CD14-positive monocyte (primary cell): ENCODE data around the gene GRIP1. TPM values are rescaled to one million over a fixed set of nuclear protein-coding genes. Genes with fewer than 3 reads are reported as not detected.

Experiments used
- DNase-seq, 3 donors: peaks; one replicate each; pipeline ENCODE4 v3.0.0-alpha.2; 2011 to 2022
- H2AFZ ChIP-seq: 2 replicates; pipeline ENCODE4 v1.6.0; 2012; ENCODE audit warnings: mild to moderate bottlenecking, low read depth, low read length, inconsistent platforms; ENCODE audit not compliant: insufficient read depth, poor library complexity, severe bottlenecking
- H3K27ac ChIP-seq, 2 donors: 1 replicate in 1 of 2; 2 replicates in 1 of 2; pipeline ENCODE4 v1.5.1; 2012 to 2013; ENCODE audit warnings: low read length in 2 of 2, control low read depth in 1 of 2, inconsistent platforms in 1 of 2, low read depth in 1 of 2, mild to moderate bottlenecking in 1 of 2
- H3K27me3 ChIP-seq, 2 donors: one replicate each; pipeline versions ENCODE4 v1.6.0 to v1.6.1; 2011 to 2013; ENCODE audit warnings: low read length in 2 of 2; ENCODE audit not compliant: control insufficient read depth in 2 of 2, insufficient read depth in 2 of 2
- H3K36me3 ChIP-seq, 2 donors: replicated peaks in 1 of 2; 1 replicate in 1 of 2; 2 replicates in 1 of 2; pipeline versions ENCODE4 v1.5.1 to v1.6.1; 2012 to 2013; ENCODE audit warnings: low read length in 2 of 2, control low read depth in 1 of 2, inconsistent platforms in 1 of 2, mild to moderate bottlenecking in 1 of 2; ENCODE audit not compliant: insufficient read depth in 2 of 2, control insufficient read depth in 1 of 2
- H3K4me1 ChIP-seq, 2 donors: 1 replicate in 1 of 2; 2 replicates in 1 of 2; pipeline versions ENCODE4 v1.5.1 to v1.6.1; 2012 to 2013; ENCODE audit warnings: low read length in 2 of 2, control low read depth in 1 of 2, inconsistent platforms in 1 of 2, mild to moderate bottlenecking in 1 of 2, moderate library complexity in 1 of 2; ENCODE audit not compliant: insufficient read depth in 2 of 2, control insufficient read depth in 1 of 2
- H3K4me2 ChIP-seq: replicated peaks from 2 replicates; pipeline ENCODE3; 2012; ENCODE audit warnings: low read length, moderate library complexity, mild to moderate bottlenecking; ENCODE audit not compliant: poor library complexity, severe bottlenecking; ENCODE audit errors: extremely low read depth
- H3K4me3 ChIP-seq, 3 experiments: fragments of 200-600 bp in 1 of 3; sonication (generic) in 1 of 3; replicated peaks in 1 of 3; 1 replicate in 2 of 3; 2 replicates in 1 of 3; pipeline ENCODE4 v1.5.1; 2011 to 2013; ENCODE audit warnings: low read length in 3 of 3, mild to moderate bottlenecking in 3 of 3, control low read depth in 2 of 3, low read depth in 2 of 3, inconsistent platforms in 1 of 3, moderate library complexity in 1 of 3
- H3K79me2 ChIP-seq: 2 replicates; pipeline ENCODE4 v1.6.0; 2012; ENCODE audit warnings: mild to moderate bottlenecking, control low read depth, inconsistent platforms, low read length, moderate library complexity; ENCODE audit not compliant: insufficient read depth
- H3K9ac ChIP-seq: 2 replicates; pipeline ENCODE4 v1.6.0; 2017; ENCODE audit warnings: low read length, mild to moderate bottlenecking; ENCODE audit not compliant: insufficient read depth, poor library complexity, severe bottlenecking
- H3K9me3 ChIP-seq, 2 donors: replicated peaks in 1 of 2; 1 replicate in 1 of 2; 2 replicates in 1 of 2; pipeline versions ENCODE4 v1.5.1 to v1.6.1; 2012 to 2013; ENCODE audit warnings: low read length in 2 of 2, control low read depth in 1 of 2; ENCODE audit not compliant: control insufficient read depth in 1 of 2, insufficient read depth in 1 of 2
- H4K20me1 ChIP-seq: 2 replicates; pipeline ENCODE4 v1.6.0; 2012; ENCODE audit warnings: mild to moderate bottlenecking, low read length, control low read depth, moderate library complexity; ENCODE audit not compliant: insufficient read depth
- H3K27ac Mint-ChIP-seq, 7 donors: one replicate each; pipeline ENCODE4 v1.8.0; 2020; ENCODE audit warnings: mild to moderate bottlenecking in 7 of 7, mixed read lengths in 7 of 7, moderate library complexity in 6 of 7, inconsistent platforms in 2 of 7
- H3K27me3 Mint-ChIP-seq, 3 donors: one replicate each; pipeline ENCODE4 v1.8.0; 2021 to 2022; ENCODE audit warnings: low read depth in 3 of 3, mild to moderate bottlenecking in 3 of 3, mixed read lengths in 3 of 3, moderate library complexity in 3 of 3, inconsistent platforms in 1 of 3
- H3K36me3 Mint-ChIP-seq, 2 donors: one replicate each; pipeline ENCODE4 v1.8.0; 2020; ENCODE audit warnings: mixed read lengths in 2 of 2, inconsistent platforms in 1 of 2, mild to moderate bottlenecking in 1 of 2
- H3K4me1 Mint-ChIP-seq: one replicate; pipeline ENCODE4 v1.8.0; 2020; ENCODE audit warnings: mild to moderate bottlenecking, mixed read lengths
- H3K4me3 Mint-ChIP-seq, 2 donors: one replicate each; pipeline ENCODE4 v1.8.0; 2020; ENCODE audit warnings: mild to moderate bottlenecking in 2 of 2, mixed read lengths in 2 of 2, moderate library complexity in 1 of 2
- H3K9me3 Mint-ChIP-seq, 7 donors: one replicate each; pipeline ENCODE4 v1.8.0; 2020 to 2022; ENCODE audit warnings: mixed read lengths in 7 of 7, mild to moderate bottlenecking in 6 of 7, moderate library complexity in 6 of 7, inconsistent platforms in 2 of 7
- WGBS: methylation state at CpG from one replicate; pipeline ENCODE4 v1.1.5; 2013; ENCODE audit warnings: missing lambda C conversion rate; ENCODE audit not compliant: insufficient coverage; 5-methylcytosine and 5-hydroxymethylcytosine counted together
- intact Hi-C, 2 donors: fragments of 100-400 bp; cut with micrococcal nuclease; formaldehyde crosslinking; loops; one replicate each; pipeline versions ENCODE4 v1.15.0 to v1.15.1; 2023
- polyA plus RNA-seq, 3 donors: library from polyadenylated mRNA; depleted of rRNA in 1 of 3; unstranded in 2 of 3; stranded (reverse) in 1 of 3; fragments of 300-500 nt in 2 of 3; fragments of >200 nt in 1 of 3; fragmentation: Illumina TruSeq in 2 of 3; gene quantifications; 1 replicate in 2 of 3; 2 replicates in 1 of 3; pipeline ENCODE4 v1.2.3, GENCODE V29; 2012 to 2021
- TF ChIP-seq, protein P1 (sequence below): fragments of 200-600 bp; IDR thresholded peaks from one replicate; pipeline ENCODE4 v1.8.0; 2022; ENCODE audit warnings: antibody characterized with exemption, mild to moderate bottlenecking

Gene GRIP1
- polyA plus RNA-seq, 3 donors = 0.21 TPM; not detected in 2

DNA sequence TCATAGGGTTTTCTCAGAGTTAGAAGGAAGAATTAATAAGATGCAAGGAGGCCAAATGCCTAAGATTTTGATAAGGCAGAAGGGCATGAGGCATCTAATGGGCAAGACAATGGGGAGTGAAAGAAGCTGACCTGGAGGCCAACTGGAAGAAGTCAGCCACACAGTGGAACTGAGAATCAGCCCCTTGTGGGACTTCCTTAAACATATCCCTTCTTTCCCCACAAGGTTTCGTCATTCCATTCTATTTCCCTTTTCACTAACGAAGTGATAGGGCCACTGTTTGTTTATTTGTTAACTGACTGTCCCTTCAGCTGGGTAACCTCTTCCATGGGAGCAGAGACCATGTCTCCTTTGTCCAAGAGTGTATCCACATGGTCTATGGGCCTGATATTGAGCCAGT, 290.4 kb downstream of the GRIP1 start:
- Mint-ChIP-seq H3K9me3 (peaks cover 6 to 18% (median 11%) of the 10 kb centered on the region in 7 donors), H3K27me3 (no peaks in the 10 kb centered on the region), H3K27ac (peak overlapping the region; percentile 72 to 94 (median 82)), H3K4me3 (peak overlapping the region in 1 of 2 donors; percentile 56), H3K36me3 (peaks cover 13 to 16% of the 10 kb centered on the region in 2 donors), H3K4me1 (peaks cover 35% of the 10 kb centered on the region)
- peak overlapping the region; percentile 14 to 79 for H3K27ac ChIP-seq
- H3K36me3 ChIP-seq = no peaks in the 10 kb centered on the region
- no peaks in the 10 kb centered on the region for H3K27me3 ChIP-seq
- no peaks in the 10 kb centered on the region for H4K20me1 ChIP-seq
- H3K79me2 ChIP-seq = no peaks in the 10 kb centered on the region
- H3K9ac ChIP-seq = no peak overlapping the region
- peak; percentile 74 to 88 (median 83) for DNase-seq
- intact Hi-C loops = no loop called here
- H3K4me2 ChIP-seq = peak overlapping the region; percentile 53
- TF ChIP-seq, protein P1, sequence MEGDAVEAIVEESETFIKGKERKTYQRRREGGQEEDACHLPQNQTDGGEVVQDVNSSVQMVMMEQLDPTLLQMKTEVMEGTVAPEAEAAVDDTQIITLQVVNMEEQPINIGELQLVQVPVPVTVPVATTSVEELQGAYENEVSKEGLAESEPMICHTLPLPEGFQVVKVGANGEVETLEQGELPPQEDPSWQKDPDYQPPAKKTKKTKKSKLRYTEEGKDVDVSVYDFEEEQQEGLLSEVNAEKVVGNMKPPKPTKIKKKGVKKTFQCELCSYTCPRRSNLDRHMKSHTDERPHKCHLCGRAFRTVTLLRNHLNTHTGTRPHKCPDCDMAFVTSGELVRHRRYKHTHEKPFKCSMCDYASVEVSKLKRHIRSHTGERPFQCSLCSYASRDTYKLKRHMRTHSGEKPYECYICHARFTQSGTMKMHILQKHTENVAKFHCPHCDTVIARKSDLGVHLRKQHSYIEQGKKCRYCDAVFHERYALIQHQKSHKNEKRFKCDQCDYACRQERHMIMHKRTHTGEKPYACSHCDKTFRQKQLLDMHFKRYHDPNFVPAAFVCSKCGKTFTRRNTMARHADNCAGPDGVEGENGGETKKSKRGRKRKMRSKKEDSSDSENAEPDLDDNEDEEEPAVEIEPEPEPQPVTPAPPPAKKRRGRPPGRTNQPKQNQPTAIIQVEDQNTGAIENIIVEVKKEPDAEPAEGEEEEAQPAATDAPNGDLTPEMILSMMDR = no peak
- peak overlapping the region in 1 of 3 experiments; percentile 54 for H3K4me3 ChIP-seq
- H3K9me3 ChIP-seq = peaks cover 4 to 11% of the 10 kb centered on the region in 2 donors
- peak overlapping the region; percentile 32 for H2AFZ ChIP-seq
- peaks cover 19 to 22% of the 10 kb centered on the region in 2 donors for H3K4me1 ChIP-seq
- WGBS = no CpG with 5 or more reads among the region's 2 CpGs

- Histone ChIP-seq H3K79me2 (no peaks in the 10 kb centered on the region), H3K9ac (no peak overlapping the region), H3K36me3 (no peaks in the 10 kb centered on the region), H4K20me1 (no peaks in the 10 kb centered on the region), H3K27ac (peak overlapping the region in 1 of 2 donors; percentile 7), H3K27me3 (no peaks in the 10 kb centered on the region), H3K9me3 (peaks cover 4 to 11% of the 10 kb centered on the region in 2 donors), H3K4me3 (no peak overlapping the region), H3K4me1 (peaks cover 14 to 17% of the 10 kb centered on the region in 2 donors), H2AFZ (no peak overlapping the region), H3K4me2 (no peak overlapping the region)
- H3K4me3 Mint-ChIP-seq = no peak overlapping the region
- no peak for DNase-seq
- no CpG with 5 or more reads among the region's 1 CpG for WGBS
- peaks cover 32% of the 10 kb centered on the region for H3K4me1 Mint-ChIP-seq
- TF ChIP-seq, protein P1 = no peak
- H3K27me3 Mint-ChIP-seq = no peaks in the 10 kb centered on the region
- H3K36me3 Mint-ChIP-seq = peaks cover 13 to 16% of the 10 kb centered on the region in 2 donors
- H3K9me3 Mint-ChIP-seq = peaks cover 6 to 18% (median 11%) of the 10 kb centered on the region in 7 donors
- H3K27ac Mint-ChIP-seq = peak overlapping the region in 3 of 7 donors; percentile 63 to 78 (median 71)
- intact Hi-C loops = no loop called here
Observed at GRCh38 chr12:66387117-66387516, 291.8 kb downstream of the GRIP1 start.
